ENCODE measurements around the gene CCDC69. TPM values are rescaled to one million over a fixed set of nuclear protein-coding genes. Genes with fewer than 3 reads are reported as not detected.
A peak's percentile ranks its signal among the peaks of the same experiment; 100 is the strongest.

Gene CCDC69
- total RNA-seq, 1 experiment from 2014 or later = 0.39 TPM

DNA sequence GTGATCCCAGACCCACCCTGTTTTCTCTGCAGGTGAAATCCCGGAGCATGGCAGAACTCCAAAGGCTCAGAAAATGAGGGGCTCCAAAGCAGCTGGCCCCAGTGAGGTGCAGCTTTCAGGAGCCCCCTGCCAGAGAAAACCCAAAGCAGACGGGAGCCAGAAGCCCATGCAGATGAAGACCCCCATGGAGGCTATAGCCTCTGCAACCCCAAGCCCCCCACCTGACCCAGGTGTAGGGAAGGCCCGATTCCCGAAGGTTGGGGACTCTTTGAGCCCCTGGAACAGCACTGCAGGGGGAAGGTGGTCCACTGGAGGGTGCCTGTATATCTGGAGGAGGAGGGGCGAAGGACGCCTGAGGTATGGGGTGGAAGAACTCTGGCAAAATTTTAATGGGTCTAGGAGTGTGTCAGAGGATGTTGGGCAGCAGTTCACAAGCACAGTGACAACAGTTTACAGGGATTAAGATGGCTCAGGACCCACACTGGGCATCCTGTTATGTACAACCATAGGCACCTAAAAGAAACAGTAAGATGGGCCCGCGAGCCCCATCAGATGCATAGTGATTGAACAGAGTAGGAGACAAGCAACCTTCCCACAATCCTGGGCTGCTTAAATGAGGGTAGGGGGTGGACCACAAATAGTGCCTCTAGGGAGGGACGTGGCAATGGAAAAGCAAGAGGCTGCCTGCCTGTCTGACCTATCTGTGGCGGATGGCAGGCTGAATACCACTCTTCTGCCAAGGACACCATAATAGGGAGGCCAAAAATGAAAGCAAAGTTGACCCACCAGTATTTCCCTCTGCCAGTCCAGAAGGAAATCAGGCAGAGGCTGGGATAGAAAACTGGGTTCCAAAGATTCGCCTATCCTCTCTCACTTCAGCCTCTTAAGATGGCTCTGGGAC, 49.9 kb downstream of the CCDC69 start:
- Histone ChIP-seq H3K27me3 (replicated peaks) (0 out of 2 replicates have a peak, but pooled peaks cover 7% of the 10 kb centered on the region), H3K4me1 (replicated peaks) (no peaks in the 10 kb centered on the region), H3K27ac (no peak overlapping the region), H3K36me3 (no peaks in the 10 kb centered on the region), H3K4me3 (no peak overlapping the region), H3K9me3 (replicated peaks) (no peaks in the 10 kb centered on the region)
- DNase-seq (ENCODE audit: low read depth in 1 of 2, low spot score in 2 of 2) = peak in 1 of 2 experiments; percentile 41

DNA sequence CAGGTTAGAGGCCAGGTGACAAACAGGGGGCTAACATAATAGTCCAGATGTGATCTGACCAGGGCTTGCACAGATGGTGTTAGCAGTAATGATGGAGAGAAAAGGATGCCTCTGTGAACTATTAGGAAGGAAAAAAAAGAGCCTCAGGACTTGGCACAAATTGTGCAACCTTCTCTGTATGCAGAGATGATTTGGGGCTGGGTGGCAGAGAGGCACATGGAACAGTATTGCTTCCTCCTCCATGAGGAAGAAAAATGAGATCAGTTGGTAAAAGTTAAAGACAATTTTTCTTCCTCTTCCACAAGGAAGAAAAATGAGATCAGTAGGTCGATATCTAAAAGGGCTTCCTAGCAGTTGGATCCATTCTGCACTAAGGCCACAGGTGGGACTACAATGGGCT, 52.4 kb downstream of the CCDC69 start:
- Histone ChIP-seq H3K4me3 (no peak overlapping the region), H3K27ac (no peak overlapping the region), H3K36me3 (no peaks in the 10 kb centered on the region), H3K27me3 (replicated peaks) (0 out of 2 replicates have a peak, but pooled peaks cover 7% of the 10 kb centered on the region), H3K4me1 (replicated peaks) (no peaks in the 10 kb centered on the region), H3K9me3 (replicated peaks) (no peaks in the 10 kb centered on the region)
- DNase-seq (ENCODE audit: low read depth in 1 of 2, low spot score in 2 of 2) = no peak

DNA sequence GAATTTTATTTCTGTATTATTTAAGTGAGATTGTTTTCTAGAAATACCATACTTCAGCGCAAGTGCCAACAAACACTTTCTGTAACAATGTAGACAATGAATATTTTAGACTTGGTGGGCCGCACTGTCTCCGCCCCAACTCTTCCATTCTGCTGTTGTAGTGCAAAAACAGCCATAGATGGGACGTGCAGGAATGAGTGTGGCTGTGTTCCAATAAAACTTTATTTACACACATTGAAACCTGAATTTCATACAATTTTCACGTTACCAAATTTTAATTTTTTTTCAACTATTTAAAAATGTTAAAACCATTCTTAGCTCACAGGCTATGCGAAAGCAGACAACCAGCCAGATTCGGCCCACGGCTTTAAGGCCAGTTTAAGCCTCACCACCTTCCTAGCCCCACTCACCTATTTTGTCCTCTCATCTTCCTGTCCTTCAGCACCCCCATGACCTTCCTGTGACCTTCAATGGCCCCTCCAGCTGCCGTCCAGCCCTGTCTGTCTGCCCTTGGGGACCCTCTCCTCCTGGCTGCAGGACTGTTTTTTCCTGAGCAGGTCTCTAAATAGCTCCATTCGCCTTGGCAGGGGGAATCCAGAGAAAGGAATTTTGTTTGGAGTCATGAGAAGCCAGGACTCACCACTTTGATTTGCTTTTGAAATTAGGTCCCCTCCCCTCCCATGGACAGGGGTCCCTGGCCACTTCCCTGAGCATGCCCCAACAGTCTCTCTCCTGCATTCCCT, 55.1 kb downstream of the CCDC69 start:
- H3K9me3 ChIP-seq (replicated peaks) = no peaks in the 10 kb centered on the region
- no peaks in the 10 kb centered on the region for H3K4me1 ChIP-seq (replicated peaks)
- DNase-seq (ENCODE audit: low read depth in 1 of 2, low spot score in 2 of 2) = no peak

GRCh38 chr5:151167022-151167421, 56.9 kb downstream of the CCDC69 start:
- Histone ChIP-seq H3K9me3 (replicated peaks) (no peaks in the 10 kb centered on the region), H3K27ac (no peak overlapping the region), H3K27me3 (replicated peaks) (0 out of 2 replicates have a peak, but pooled peaks cover 4% of the 10 kb centered on the region), H3K36me3 (no peaks in the 10 kb centered on the region), H3K4me3 (no peak overlapping the region), H3K4me1 (replicated peaks) (no peaks in the 10 kb centered on the region)
- DNase-seq (ENCODE audit: low read depth in 1 of 2, low spot score in 2 of 2) = no peak

More for the DNA sequence above, 55.1 kb downstream of the CCDC69 start:
- H3K27me3 ChIP-seq (replicated peaks) = 0 out of 2 replicates have a peak, but pooled peaks cover 7% of the 10 kb centered on the region
- H3K36me3 ChIP-seq = no peaks in the 10 kb centered on the region
- no peak overlapping the region for H3K4me3 ChIP-seq
- H3K27ac ChIP-seq = no peak overlapping the region

DNA sequence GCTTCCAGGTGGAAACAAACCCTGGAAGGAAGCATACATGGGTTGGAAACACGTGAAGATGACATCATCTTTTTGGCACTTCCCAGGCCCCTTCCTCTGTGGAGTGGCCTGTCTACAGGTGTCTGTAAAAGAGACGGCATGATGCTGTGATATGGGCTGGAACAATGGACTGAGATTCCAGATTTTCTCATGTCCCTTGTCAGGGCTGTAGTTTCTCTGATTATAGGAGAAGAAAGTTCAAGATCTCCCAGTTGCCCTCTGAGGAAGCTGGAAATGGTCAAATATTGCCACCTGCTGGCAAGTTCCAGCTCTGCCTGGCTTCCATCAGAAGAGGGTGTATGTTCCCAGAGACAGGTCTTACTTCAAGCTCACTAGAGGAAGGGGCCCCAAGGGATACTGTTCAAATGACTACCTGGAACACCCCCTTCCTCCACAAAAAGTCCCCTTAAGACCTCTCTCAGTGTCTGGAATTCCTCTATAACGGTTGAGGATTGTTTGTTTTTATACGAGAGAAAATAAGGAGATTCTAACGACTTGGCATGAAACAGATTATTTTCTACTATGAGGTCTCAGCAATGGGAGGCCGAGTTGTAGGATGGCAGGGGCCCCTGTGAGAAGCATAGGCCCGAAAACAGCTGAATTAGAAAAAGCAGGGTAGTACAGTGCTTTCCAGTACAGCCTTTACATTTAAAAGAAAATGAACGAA, 59.1 kb downstream of the CCDC69 start:
- DNase-seq (ENCODE audit: low read depth in 1 of 2, low spot score in 2 of 2) = peak; percentile 77 to 80
- Histone ChIP-seq H3K36me3 (no peaks in the 10 kb centered on the region), H3K9me3 (replicated peaks) (no peaks in the 10 kb centered on the region), H3K4me1 (replicated peaks) (no peaks in the 10 kb centered on the region), H3K4me3 (no peak overlapping the region), H3K27me3 (replicated peaks) (no peaks in the 10 kb centered on the region), H3K27ac (no peak overlapping the region)

DNA sequence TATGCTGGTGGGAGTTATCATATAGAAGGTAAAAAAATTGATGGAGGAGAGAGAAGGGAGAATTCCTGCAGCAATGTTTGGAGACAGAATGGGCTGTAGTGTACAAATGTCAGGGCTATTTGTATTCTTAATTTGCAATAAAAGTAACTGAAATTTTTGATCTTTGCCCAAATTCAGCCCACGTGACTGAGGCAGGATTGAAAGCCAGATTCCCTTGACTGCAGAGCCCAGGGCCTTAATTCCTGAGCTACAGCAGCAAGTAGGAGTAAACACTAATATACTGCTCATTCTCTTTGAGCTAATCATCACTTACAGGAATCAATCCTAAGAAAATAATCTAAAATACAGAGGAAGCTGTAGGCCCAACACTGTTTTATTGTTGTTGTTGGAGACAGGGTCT, 61.1 kb downstream of the CCDC69 start:
- DNase-seq (ENCODE audit: low read depth in 1 of 2, low spot score in 2 of 2) = no peak
- Histone ChIP-seq H3K27ac (no peak overlapping the region), H3K27me3 (replicated peaks) (no peaks in the 10 kb centered on the region), H3K9me3 (replicated peaks) (no peaks in the 10 kb centered on the region), H3K36me3 (no peaks in the 10 kb centered on the region), H3K4me1 (replicated peaks) (peaks cover 9% of the 10 kb centered on the region), H3K4me3 (no peak overlapping the region)

DNA sequence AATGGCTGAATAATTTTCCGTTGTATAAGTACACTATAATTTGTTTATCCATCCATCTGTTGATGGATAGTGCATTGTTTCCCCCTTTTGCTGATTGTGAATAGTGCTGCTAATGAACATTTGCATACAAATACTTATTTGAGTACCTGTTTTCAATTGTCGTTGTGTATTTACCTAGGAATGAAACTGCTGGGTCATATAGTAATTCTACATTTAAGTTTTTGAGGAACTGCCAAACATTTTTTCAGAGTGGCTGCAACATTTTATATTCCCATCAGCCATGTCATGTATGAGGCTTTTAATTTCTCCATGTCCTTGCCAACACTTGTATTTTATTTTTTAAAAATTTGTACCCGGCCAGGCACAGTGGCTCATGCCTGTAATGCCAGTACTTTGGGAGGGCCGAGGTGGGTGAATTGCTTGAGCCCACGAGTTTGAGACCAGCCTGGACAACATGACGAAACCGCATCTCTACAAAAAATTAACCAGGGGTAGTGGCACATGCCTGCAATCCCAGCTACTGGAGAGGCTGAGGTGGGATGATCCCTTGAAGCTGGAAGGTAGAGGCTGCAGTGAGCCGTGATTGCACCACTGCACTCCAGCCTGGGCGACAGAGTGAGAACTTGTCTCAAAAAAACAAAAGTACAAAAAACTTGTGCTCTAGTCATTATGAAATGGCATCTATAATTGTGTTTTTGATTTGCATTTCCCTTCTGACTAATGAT, 64.1 kb downstream of the CCDC69 start:
- no peaks in the 10 kb centered on the region for H3K9me3 ChIP-seq (replicated peaks)
- DNase-seq (ENCODE audit: low read depth in 1 of 2, low spot score in 2 of 2) = no peak
- H3K36me3 ChIP-seq = peaks cover 13% of the 10 kb centered on the region
- no peak overlapping the region for H3K4me3 ChIP-seq
- no peak overlapping the region for H3K27ac ChIP-seq
- peaks cover 30% of the 10 kb centered on the region for H3K4me1 ChIP-seq (replicated peaks)
- no peaks in the 10 kb centered on the region for H3K27me3 ChIP-seq (replicated peaks)

DNA sequence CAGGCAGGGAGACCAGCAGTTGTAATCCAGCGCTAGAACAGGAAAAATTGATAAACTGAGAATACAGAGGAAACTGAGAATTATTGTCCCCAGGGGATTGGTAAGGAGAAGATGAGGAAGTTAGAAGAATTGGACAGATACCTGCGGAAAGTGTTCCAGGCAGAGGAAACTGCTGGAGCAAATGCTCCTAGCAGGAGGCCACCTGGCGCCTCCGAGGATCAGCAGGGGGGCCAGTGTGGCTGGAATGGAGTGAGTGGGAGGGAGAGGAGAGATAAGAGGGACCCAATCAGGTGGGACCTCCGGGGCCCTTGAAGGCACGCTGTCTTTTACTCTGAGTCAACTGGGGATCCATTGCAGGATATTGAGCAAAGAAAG, 65.6 kb downstream of the CCDC69 start:
- Histone ChIP-seq H3K9me3 (replicated peaks) (no peaks in the 10 kb centered on the region), H3K4me1 (replicated peaks) (peaks cover 30% of the 10 kb centered on the region), H3K27ac (no peak overlapping the region), H3K36me3 (peaks cover 24% of the 10 kb centered on the region), H3K4me3 (peak overlapping the region; percentile 65), H3K27me3 (replicated peaks) (no peaks in the 10 kb centered on the region)
- DNase-seq (ENCODE audit: low read depth in 1 of 2, low spot score in 2 of 2) = peak in 1 of 2 experiments; percentile 16

DNA sequence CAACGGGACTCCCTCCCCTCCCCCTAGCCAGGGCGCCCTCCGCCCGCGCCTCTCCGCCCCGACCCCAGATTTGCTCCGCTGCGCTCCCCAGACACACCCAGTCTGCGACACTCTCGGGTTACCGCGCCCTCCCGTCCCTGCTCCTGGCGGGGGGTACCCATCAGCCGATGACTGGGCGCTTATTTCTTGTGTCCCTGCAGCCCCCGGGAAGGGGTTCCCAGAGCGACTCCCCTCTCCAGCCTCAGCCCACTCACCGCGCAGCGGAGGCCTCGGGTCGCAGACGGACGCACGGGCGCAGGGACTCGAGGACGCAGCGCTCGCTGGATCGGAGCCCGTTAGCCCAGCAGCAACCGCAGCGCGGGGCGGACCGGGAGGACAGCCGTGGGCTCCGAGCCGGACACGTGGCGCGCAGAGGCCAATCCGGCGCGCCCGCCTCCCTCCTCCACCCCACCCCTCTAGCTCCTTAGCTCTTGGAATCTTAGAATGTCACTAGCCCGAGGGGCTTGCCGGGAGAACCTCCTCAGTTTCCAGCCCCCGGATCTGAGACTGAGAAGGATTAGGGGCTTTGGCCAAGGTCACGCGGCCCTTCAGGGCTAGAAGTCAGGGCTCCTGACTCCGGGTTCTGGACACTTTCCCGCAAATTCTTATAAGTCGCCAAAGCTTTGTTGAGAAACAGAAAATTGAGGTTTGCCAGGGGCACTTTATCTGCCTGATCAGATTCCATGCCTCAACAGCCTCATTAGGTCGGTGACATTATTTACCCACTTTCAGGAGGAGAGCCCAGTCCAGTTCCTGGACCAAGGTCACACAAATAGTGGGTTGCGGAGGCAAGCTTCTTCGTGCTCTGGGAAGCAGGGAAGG, 66.2 kb downstream of the CCDC69 start, which contains the start of gene ANXA6:
TSS of gene ANXA6 (minus strand) at position 354 of the 861 bp plus-strand sequence. CDS start 9,878 bp downstream, outside the sequence.
- peak within 1 kb of the TSS; percentile 36 for H3K27ac ChIP-seq
- peaks cover 30% of the 10 kb centered on the region for H3K4me1 ChIP-seq (replicated peaks)
- no peaks in the 10 kb centered on the region for H3K27me3 ChIP-seq (replicated peaks)
- peak; percentile 88 to 90 for DNase-seq (ENCODE audit: low read depth in 1 of 2, low spot score in 2 of 2)
- H3K9me3 ChIP-seq (replicated peaks) = no peaks in the 10 kb centered on the region
- peaks cover 30% of the 10 kb centered on the region for H3K36me3 ChIP-seq
- H3K4me3 ChIP-seq = peak within 1 kb of the TSS; percentile 65

DNA sequence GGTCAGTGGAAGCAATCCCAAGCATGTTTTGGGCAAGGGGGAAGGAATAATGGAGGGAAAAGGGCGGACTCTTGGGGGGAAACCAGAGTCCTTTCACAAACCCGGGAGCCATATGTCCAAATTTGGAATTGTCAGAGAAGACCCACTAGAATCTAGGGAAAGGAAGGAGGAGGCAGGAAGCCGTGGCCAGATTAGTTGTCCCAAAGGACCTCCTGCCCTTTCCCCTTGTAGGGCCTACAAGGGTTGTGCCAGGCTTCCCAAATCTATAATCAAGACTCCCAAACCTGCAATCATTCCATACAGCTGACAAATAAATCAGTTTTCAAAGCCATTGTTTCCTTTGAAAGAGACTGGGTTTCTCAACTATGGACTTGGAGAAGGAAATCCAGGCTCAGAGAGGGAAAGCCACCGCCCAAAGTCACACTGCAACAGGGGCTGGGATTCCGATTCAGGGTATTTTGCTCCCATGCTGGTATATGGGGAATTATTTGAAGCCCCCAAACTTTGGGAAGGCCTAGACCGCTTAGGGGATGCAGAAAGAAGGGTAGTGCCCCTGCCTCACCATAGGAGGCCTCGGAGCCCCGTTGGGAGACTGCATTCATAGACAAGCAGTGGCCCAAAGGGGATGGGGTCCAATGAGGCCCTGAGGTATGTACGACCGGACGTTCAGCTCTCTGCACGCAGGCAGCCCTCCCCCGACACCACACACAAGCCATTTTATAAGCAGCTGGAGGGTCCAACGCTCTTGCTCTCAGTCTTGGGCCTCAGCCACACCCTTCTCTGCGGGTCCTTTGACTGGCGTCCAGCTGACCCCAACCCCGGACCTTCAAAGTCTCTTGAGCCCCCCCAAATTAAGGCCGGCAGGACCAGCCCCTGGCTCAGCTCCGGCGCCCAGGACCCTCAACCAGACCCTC, 67.1 kb downstream of the CCDC69 start:
- Histone ChIP-seq H3K27me3 (replicated peaks) (no peaks in the 10 kb centered on the region), H3K9me3 (replicated peaks) (no peaks in the 10 kb centered on the region), H3K27ac (peak overlapping the region; percentile 36), H3K4me3 (peak overlapping the region; percentile 65), H3K36me3 (peaks cover 39% of the 10 kb centered on the region), H3K4me1 (replicated peaks) (peaks cover 30% of the 10 kb centered on the region)
- peak; percentile 42 to 61 for DNase-seq (ENCODE audit: low read depth in 1 of 2, low spot score in 2 of 2)

GRCh38 chr5:151155775-151156506, 68.0 kb downstream of the CCDC69 start:
- H3K27ac ChIP-seq = peak overlapping the region; percentile 22
- peaks cover 30% of the 10 kb centered on the region for H3K4me1 ChIP-seq (replicated peaks)
- peak; percentile 48 to 68 for DNase-seq (ENCODE audit: low read depth in 1 of 2, low spot score in 2 of 2)
- peak overlapping the region; percentile 65 for H3K4me3 ChIP-seq
- no peaks in the 10 kb centered on the region for H3K27me3 ChIP-seq (replicated peaks)
- no peaks in the 10 kb centered on the region for H3K9me3 ChIP-seq (replicated peaks)
- H3K36me3 ChIP-seq = peaks cover 46% of the 10 kb centered on the region

All from SJSA1 (cell line).